NB4 (cell line): ENCODE data around the gene FBP1.

ENCODE experiments used
- CTCF ChIP-seq: IDR thresholded peaks from one replicate; pipeline ENCODE4 v1.5.1; 2012; ENCODE audit warnings: low read depth, low read length
- MAX ChIP-seq: IDR thresholded peaks from 2 replicates; pipeline ENCODE4 v1.6.1; 2011; ENCODE audit warnings: low read depth, low read length
- MYC ChIP-seq: IDR thresholded peaks from 2 replicates; pipeline ENCODE4 v1.6.1; 2011; ENCODE audit warnings: low read depth, low read length
- POLR2A ChIP-seq: IDR thresholded peaks from 2 replicates; pipeline ENCODE4 v1.6.1; 2011; ENCODE audit warnings: mild to moderate bottlenecking; ENCODE audit not compliant: insufficient read length; ENCODE audit errors: extremely low read depth

- TF ChIP-seq CTCF (no peak), POLR2A (no peak), MYC (no peak), MAX (no peak)
These were observed 7.7 kb downstream of the FBP1 start for GRCh38 chr9:94631599-94631998.
